Measurements from ENCODE around the gene FZD10. TPM values are rescaled to one million over a fixed set of nuclear protein-coding genes. Genes with fewer than 3 reads are reported as not detected.

The FZD10 gene
- total and polyA plus RNA-seq, 2 of the 8 experiments (the other 6 are each of a cell fraction or from before 2014, with no cell fraction given), result 0.11 to 0.60 TPM

- TF ChIP-seq, protein P1, sequence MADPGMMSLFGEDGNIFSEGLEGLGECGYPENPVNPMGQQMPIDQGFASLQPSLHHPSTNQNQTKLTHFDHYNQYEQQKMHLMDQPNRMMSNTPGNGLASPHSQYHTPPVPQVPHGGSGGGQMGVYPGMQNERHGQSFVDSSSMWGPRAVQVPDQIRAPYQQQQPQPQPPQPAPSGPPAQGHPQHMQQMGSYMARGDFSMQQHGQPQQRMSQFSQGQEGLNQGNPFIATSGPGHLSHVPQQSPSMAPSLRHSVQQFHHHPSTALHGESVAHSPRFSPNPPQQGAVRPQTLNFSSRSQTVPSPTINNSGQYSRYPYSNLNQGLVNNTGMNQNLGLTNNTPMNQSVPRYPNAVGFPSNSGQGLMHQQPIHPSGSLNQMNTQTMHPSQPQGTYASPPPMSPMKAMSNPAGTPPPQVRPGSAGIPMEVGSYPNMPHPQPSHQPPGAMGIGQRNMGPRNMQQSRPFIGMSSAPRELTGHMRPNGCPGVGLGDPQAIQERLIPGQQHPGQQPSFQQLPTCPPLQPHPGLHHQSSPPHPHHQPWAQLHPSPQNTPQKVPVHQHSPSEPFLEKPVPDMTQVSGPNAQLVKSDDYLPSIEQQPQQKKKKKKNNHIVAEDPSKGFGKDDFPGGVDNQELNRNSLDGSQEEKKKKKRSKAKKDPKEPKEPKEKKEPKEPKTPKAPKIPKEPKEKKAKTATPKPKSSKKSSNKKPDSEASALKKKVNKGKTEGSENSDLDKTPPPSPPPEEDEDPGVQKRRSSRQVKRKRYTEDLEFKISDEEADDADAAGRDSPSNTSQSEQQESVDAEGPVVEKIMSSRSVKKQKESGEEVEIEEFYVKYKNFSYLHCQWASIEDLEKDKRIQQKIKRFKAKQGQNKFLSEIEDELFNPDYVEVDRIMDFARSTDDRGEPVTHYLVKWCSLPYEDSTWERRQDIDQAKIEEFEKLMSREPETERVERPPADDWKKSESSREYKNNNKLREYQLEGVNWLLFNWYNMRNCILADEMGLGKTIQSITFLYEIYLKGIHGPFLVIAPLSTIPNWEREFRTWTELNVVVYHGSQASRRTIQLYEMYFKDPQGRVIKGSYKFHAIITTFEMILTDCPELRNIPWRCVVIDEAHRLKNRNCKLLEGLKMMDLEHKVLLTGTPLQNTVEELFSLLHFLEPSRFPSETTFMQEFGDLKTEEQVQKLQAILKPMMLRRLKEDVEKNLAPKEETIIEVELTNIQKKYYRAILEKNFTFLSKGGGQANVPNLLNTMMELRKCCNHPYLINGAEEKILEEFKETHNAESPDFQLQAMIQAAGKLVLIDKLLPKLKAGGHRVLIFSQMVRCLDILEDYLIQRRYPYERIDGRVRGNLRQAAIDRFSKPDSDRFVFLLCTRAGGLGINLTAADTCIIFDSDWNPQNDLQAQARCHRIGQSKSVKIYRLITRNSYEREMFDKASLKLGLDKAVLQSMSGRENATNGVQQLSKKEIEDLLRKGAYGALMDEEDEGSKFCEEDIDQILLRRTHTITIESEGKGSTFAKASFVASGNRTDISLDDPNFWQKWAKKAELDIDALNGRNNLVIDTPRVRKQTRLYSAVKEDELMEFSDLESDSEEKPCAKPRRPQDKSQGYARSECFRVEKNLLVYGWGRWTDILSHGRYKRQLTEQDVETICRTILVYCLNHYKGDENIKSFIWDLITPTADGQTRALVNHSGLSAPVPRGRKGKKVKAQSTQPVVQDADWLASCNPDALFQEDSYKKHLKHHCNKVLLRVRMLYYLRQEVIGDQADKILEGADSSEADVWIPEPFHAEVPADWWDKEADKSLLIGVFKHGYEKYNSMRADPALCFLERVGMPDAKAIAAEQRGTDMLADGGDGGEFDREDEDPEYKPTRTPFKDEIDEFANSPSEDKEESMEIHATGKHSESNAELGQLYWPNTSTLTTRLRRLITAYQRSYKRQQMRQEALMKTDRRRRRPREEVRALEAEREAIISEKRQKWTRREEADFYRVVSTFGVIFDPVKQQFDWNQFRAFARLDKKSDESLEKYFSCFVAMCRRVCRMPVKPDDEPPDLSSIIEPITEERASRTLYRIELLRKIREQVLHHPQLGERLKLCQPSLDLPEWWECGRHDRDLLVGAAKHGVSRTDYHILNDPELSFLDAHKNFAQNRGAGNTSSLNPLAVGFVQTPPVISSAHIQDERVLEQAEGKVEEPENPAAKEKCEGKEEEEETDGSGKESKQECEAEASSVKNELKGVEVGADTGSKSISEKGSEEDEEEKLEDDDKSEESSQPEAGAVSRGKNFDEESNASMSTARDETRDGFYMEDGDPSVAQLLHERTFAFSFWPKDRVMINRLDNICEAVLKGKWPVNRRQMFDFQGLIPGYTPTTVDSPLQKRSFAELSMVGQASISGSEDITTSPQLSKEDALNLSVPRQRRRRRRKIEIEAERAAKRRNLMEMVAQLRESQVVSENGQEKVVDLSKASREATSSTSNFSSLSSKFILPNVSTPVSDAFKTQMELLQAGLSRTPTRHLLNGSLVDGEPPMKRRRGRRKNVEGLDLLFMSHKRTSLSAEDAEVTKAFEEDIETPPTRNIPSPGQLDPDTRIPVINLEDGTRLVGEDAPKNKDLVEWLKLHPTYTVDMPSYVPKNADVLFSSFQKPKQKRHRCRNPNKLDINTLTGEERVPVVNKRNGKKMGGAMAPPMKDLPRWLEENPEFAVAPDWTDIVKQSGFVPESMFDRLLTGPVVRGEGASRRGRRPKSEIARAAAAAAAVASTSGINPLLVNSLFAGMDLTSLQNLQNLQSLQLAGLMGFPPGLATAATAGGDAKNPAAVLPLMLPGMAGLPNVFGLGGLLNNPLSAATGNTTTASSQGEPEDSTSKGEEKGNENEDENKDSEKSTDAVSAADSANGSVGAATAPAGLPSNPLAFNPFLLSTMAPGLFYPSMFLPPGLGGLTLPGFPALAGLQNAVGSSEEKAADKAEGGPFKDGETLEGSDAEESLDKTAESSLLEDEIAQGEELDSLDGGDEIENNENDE (IDR thresholded peaks at IDR 0.05; ENCODE audit: insufficient replicate concordance, low read length), result no peak
Measured at GRCh38 chr12:130200445-130200844, 38.2 kb downstream of the FZD10 start (continued).
